ENCODE measurements around the gene GATM.

The GATM gene

GRCh38 chr15:45343258-45343860 is 35.0 kb downstream of the GATM start:
- DNase-seq (ENCODE audit: low read depth, low spot score): no peak
- in situ Hi-C loops (cut with HindIII; ENCODE audit: low sequenced_read_pairs): no loop called here
- no peak overlapping the region for H3K4me3 ChIP-seq (ENCODE audit: low read depth, low read length)
- no peak for TF ChIP-seq CTCF (IDR thresholded peaks at IDR 0.05; ENCODE audit: low read depth, low read length)

DNA sequence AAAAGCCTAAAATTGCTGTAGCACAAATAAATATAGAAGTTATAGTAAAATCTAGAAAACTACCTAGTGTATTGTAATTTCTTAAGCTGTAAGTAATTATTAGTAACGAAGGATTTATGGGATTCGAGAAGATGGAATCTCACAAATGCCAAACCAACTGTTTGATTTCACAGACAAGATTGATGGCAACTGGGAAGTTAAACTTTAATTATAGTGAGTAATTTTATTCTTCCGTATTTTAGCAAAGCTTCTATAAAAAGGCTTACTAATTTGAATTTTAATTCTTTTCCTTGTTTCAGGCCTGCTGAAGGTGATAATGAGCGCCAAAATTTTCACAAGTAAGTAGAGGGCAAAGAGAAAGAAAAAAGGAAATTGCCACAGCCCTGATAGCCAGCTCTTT is 36.6 kb downstream of the GATM start:
- TF ChIP-seq CTCF (IDR thresholded peaks at IDR 0.05; ENCODE audit: low read depth, low read length): no peak
- DNase-seq (ENCODE audit: low read depth, low spot score): no peak
- in situ Hi-C loops (cut with HindIII; ENCODE audit: low sequenced_read_pairs): no loop called here
- H3K4me3 ChIP-seq (ENCODE audit: low read depth, low read length): no peak overlapping the region

- in situ Hi-C loops (cut with HindIII; ENCODE audit: low sequenced_read_pairs): no loop called here
These were observed 37.9 kb downstream of the GATM start for GRCh38 chr15:45340429-45340828.

GRCh38 chr15:45338417-45338816 is 39.9 kb downstream of the GATM start:
- in situ Hi-C loops (cut with HindIII; ENCODE audit: low sequenced_read_pairs): no loop called here
- no peak for DNase-seq (ENCODE audit: low read depth, low spot score)
- TF ChIP-seq CTCF (IDR thresholded peaks at IDR 0.05; ENCODE audit: low read depth, low read length): no peak

More at GRCh38 chr15:45340429-45340828, 37.9 kb downstream of the GATM start:
- no peak for TF ChIP-seq CTCF (IDR thresholded peaks at IDR 0.05; ENCODE audit: low read depth, low read length)
- DNase-seq (ENCODE audit: low read depth, low spot score): no peak
- H3K4me3 ChIP-seq (ENCODE audit: low read depth, low read length): no peak overlapping the region

GRCh38 chr15:45337224-45337623 is 41.1 kb downstream of the GATM start:
- DNase-seq (ENCODE audit: low read depth, low spot score): no peak
- in situ Hi-C loops (cut with HindIII; ENCODE audit: low sequenced_read_pairs): no loop called here
- TF ChIP-seq CTCF (IDR thresholded peaks at IDR 0.05; ENCODE audit: low read depth, low read length): no peak
- H3K4me3 ChIP-seq (ENCODE audit: low read depth, low read length): no peak overlapping the region

More at GRCh38 chr15:45338417-45338816, 39.9 kb downstream of the GATM start:
- H3K4me3 ChIP-seq (ENCODE audit: low read depth, low read length): no peak overlapping the region

- peak; percentile 6 for DNase-seq (ENCODE audit: low read depth, low spot score)
- in situ Hi-C loops (cut with HindIII; ENCODE audit: low sequenced_read_pairs): no loop called here
- no peak overlapping the region for H3K4me3 ChIP-seq (ENCODE audit: low read depth, low read length)
- no peak for TF ChIP-seq CTCF (IDR thresholded peaks at IDR 0.05; ENCODE audit: low read depth, low read length)
These were observed 44.8 kb downstream of the GATM start for GRCh38 chr15:45333550-45333949.
